ENCODE results near the gene ZNF608.

The ZNF608 gene

GRCh38 chr5:124772457-124773200 lies 26.2 kb upstream of the ZNF608 start:
- Histone ChIP-seq H3K27ac (ENCODE audit: low read depth, low read length) (no peak overlapping the region), H3K27me3 (ENCODE audit: control insufficient read depth, insufficient read depth, low read length) (no peaks in the 10 kb centered on the region), H3K36me3 (ENCODE audit: control insufficient read depth, insufficient read depth, low read length) (no peaks in the 10 kb centered on the region), H3K9ac (ENCODE audit: low read length) (no peak overlapping the region), H3K4me3 (ENCODE audit: low read length) (no peak overlapping the region), H3K4me1 (ENCODE audit: control insufficient read depth, insufficient read depth, low read length) (no peaks in the 10 kb centered on the region)

- no peak overlapping the region for H3K4me3 ChIP-seq (ENCODE audit: low read length)
- H3K27me3 ChIP-seq (ENCODE audit: control insufficient read depth, insufficient read depth, low read length) = no peaks in the 10 kb centered on the region
- H3K4me1 ChIP-seq (ENCODE audit: control insufficient read depth, insufficient read depth, low read length) = no peaks in the 10 kb centered on the region
- H3K27ac ChIP-seq (ENCODE audit: low read depth, low read length) = no peak overlapping the region
- H3K36me3 ChIP-seq (ENCODE audit: control insufficient read depth, insufficient read depth, low read length) = no peaks in the 10 kb centered on the region
- no peak overlapping the region for H3K9ac ChIP-seq (ENCODE audit: low read length)
Observed at GRCh38 chr5:124771761-124772160, 25.3 kb upstream of the ZNF608 start.

GRCh38 chr5:124764992-124765611 lies 18.7 kb upstream of the ZNF608 start:
- H3K4me3 ChIP-seq (ENCODE audit: low read length) = no peak overlapping the region
- no peak overlapping the region for H3K27ac ChIP-seq (ENCODE audit: low read depth, low read length)
- no peaks in the 10 kb centered on the region for H3K36me3 ChIP-seq (ENCODE audit: control insufficient read depth, insufficient read depth, low read length)
- no peaks in the 10 kb centered on the region for H3K27me3 ChIP-seq (ENCODE audit: control insufficient read depth, insufficient read depth, low read length)
- no peaks in the 10 kb centered on the region for H3K4me1 ChIP-seq (ENCODE audit: control insufficient read depth, insufficient read depth, low read length)
- H3K9ac ChIP-seq (ENCODE audit: low read length) = no peak overlapping the region

- H3K36me3 ChIP-seq (ENCODE audit: control insufficient read depth, insufficient read depth, low read length) = no peaks in the 10 kb centered on the region
- H3K9ac ChIP-seq (ENCODE audit: low read length) = no peak overlapping the region
- no peak overlapping the region for H3K27ac ChIP-seq (ENCODE audit: low read depth, low read length)
- H3K27me3 ChIP-seq (ENCODE audit: control insufficient read depth, insufficient read depth, low read length) = no peaks in the 10 kb centered on the region
- no peak overlapping the region for H3K4me3 ChIP-seq (ENCODE audit: low read length)
- H3K4me1 ChIP-seq (ENCODE audit: control insufficient read depth, insufficient read depth, low read length) = no peaks in the 10 kb centered on the region
Observed at GRCh38 chr5:124764585-124764984, 18.1 kb upstream of the ZNF608 start.

GRCh38 chr5:124761010-124761409 lies 14.6 kb upstream of the ZNF608 start:
- no peaks in the 10 kb centered on the region for H3K36me3 ChIP-seq (ENCODE audit: control insufficient read depth, insufficient read depth, low read length)
- no peak overlapping the region for H3K4me3 ChIP-seq (ENCODE audit: low read length)
- no peaks in the 10 kb centered on the region for H3K4me1 ChIP-seq (ENCODE audit: control insufficient read depth, insufficient read depth, low read length)
- no peak overlapping the region for H3K9ac ChIP-seq (ENCODE audit: low read length)
- H3K27ac ChIP-seq (ENCODE audit: low read depth, low read length) = no peak overlapping the region
- no peaks in the 10 kb centered on the region for H3K27me3 ChIP-seq (ENCODE audit: control insufficient read depth, insufficient read depth, low read length)

- Histone ChIP-seq H3K4me1 (ENCODE audit: control insufficient read depth, insufficient read depth, low read length) (no peaks in the 10 kb centered on the region), H3K27ac (ENCODE audit: low read depth, low read length) (no peak overlapping the region), H3K36me3 (ENCODE audit: control insufficient read depth, insufficient read depth, low read length) (no peaks in the 10 kb centered on the region), H3K4me3 (ENCODE audit: low read length) (no peak overlapping the region), H3K27me3 (ENCODE audit: control insufficient read depth, insufficient read depth, low read length) (no peaks in the 10 kb centered on the region), H3K9ac (ENCODE audit: low read length) (no peak overlapping the region)
Observed at GRCh38 chr5:124760608-124761007, 14.2 kb upstream of the ZNF608 start.

- H3K9ac ChIP-seq (ENCODE audit: low read length) = no peak overlapping the region
- H3K27ac ChIP-seq (ENCODE audit: low read depth, low read length) = no peak overlapping the region
- H3K36me3 ChIP-seq (ENCODE audit: control insufficient read depth, insufficient read depth, low read length) = no peaks in the 10 kb centered on the region
- no peak overlapping the region for H3K4me3 ChIP-seq (ENCODE audit: low read length)
- H3K27me3 ChIP-seq (ENCODE audit: control insufficient read depth, insufficient read depth, low read length) = no peaks in the 10 kb centered on the region
- no peaks in the 10 kb centered on the region for H3K4me1 ChIP-seq (ENCODE audit: control insufficient read depth, insufficient read depth, low read length)
Observed at GRCh38 chr5:124755565-124755964, 9.1 kb upstream of the ZNF608 start.

- Histone ChIP-seq H3K27me3 (ENCODE audit: control insufficient read depth, insufficient read depth, low read length) (no peaks in the 10 kb centered on the region), H3K4me1 (ENCODE audit: control insufficient read depth, insufficient read depth, low read length) (no peaks in the 10 kb centered on the region), H3K36me3 (ENCODE audit: control insufficient read depth, insufficient read depth, low read length) (no peaks in the 10 kb centered on the region), H3K27ac (ENCODE audit: low read depth, low read length) (no peak overlapping the region), H3K9ac (ENCODE audit: low read length) (no peak overlapping the region), H3K4me3 (ENCODE audit: low read length) (no peak overlapping the region)
Observed at GRCh38 chr5:124755041-124755440, 8.6 kb upstream of the ZNF608 start.

GRCh38 chr5:124754206-124754927 lies 7.9 kb upstream of the ZNF608 start:
- H3K27ac ChIP-seq (ENCODE audit: low read depth, low read length) = no peak overlapping the region
- H3K36me3 ChIP-seq (ENCODE audit: control insufficient read depth, insufficient read depth, low read length) = no peaks in the 10 kb centered on the region
- H3K9ac ChIP-seq (ENCODE audit: low read length) = no peak overlapping the region
- no peak overlapping the region for H3K4me3 ChIP-seq (ENCODE audit: low read length)
- H3K27me3 ChIP-seq (ENCODE audit: control insufficient read depth, insufficient read depth, low read length) = no peaks in the 10 kb centered on the region
- H3K4me1 ChIP-seq (ENCODE audit: control insufficient read depth, insufficient read depth, low read length) = peaks cover under 1% of the 10 kb centered on the region

GRCh38 chr5:124752854-124753720 lies 6.6 kb upstream of the ZNF608 start:
- Histone ChIP-seq H3K36me3 (ENCODE audit: control insufficient read depth, insufficient read depth, low read length) (no peaks in the 10 kb centered on the region), H3K4me3 (ENCODE audit: low read length) (no peak overlapping the region), H3K4me1 (ENCODE audit: control insufficient read depth, insufficient read depth, low read length) (peaks cover 3% of the 10 kb centered on the region), H3K9ac (ENCODE audit: low read length) (no peak overlapping the region), H3K27ac (ENCODE audit: low read depth, low read length) (no peak overlapping the region), H3K27me3 (ENCODE audit: control insufficient read depth, insufficient read depth, low read length) (no peaks in the 10 kb centered on the region)

GRCh38 chr5:124751031-124751430 lies 4.6 kb upstream of the ZNF608 start:
- no peak overlapping the region for H3K4me3 ChIP-seq (ENCODE audit: low read length)
- no peaks in the 10 kb centered on the region for H3K27me3 ChIP-seq (ENCODE audit: control insufficient read depth, insufficient read depth, low read length)
- H3K9ac ChIP-seq (ENCODE audit: low read length) = no peak overlapping the region
- H3K27ac ChIP-seq (ENCODE audit: low read depth, low read length) = no peak overlapping the region
- no peaks in the 10 kb centered on the region for H3K36me3 ChIP-seq (ENCODE audit: control insufficient read depth, insufficient read depth, low read length)
- peaks cover 3% of the 10 kb centered on the region for H3K4me1 ChIP-seq (ENCODE audit: control insufficient read depth, insufficient read depth, low read length)
